Daoy (cell line): ENCODE results near the gene CRIP2. TPM values are rescaled to one million over a fixed set of nuclear protein-coding genes. Genes with fewer than 3 reads are reported as not detected.

ENCODE experiments used
- DNase-seq: peaks from one replicate; pipeline ENCODE4 v3.0.0-alpha.2; 2015; ENCODE audit warnings: low read depth
- total RNA-seq: library from RNA; depleted of rRNA; stranded (reverse); fragments of >200 nt; shearing (Covaris generic); gene quantifications from 2 replicates; pipeline ENCODE4 v1.2.3, GENCODE V29; 2014

CRIP2 gene
- total RNA-seq, 1 experiment from 2014 or later, result 94.1 TPM

DNA sequence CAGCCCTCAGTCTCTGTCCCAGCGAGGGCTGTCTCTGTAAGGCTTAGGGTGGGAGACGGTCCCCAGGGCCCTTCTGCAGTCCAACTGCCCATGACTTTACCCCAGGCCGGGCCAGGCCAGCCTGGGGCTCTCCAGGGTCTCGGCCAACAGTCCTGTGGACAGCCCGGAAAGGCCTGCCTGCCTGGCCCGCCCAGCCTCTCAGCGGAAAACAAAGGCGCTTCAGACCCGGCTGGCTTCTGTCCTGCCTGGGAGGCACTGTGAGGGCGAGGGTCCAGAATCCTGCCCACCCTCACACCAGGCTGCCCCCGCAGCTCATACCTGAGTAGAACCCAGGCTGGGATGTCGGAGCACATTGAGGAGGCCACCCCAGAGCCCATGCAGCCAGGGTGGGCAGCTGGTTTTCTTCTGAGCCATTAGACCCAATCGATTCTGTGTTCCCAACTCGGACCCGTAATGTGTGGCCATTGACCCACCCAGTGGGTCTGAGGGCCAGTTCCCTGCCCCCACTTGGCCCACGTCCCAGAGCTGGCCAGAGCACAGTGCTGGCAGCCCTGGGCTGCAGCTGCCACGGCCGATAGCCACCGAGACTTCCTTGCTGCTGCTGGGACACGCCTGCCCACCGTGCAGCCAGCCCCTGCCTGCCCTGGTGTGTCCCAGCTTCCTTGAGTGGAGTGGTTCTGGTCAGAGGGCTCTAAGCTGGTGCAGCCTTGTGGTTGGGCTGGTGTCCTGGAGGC is 1.6 kb downstream of the CRIP2 start:
- DNase-seq, result no peak

DNA sequence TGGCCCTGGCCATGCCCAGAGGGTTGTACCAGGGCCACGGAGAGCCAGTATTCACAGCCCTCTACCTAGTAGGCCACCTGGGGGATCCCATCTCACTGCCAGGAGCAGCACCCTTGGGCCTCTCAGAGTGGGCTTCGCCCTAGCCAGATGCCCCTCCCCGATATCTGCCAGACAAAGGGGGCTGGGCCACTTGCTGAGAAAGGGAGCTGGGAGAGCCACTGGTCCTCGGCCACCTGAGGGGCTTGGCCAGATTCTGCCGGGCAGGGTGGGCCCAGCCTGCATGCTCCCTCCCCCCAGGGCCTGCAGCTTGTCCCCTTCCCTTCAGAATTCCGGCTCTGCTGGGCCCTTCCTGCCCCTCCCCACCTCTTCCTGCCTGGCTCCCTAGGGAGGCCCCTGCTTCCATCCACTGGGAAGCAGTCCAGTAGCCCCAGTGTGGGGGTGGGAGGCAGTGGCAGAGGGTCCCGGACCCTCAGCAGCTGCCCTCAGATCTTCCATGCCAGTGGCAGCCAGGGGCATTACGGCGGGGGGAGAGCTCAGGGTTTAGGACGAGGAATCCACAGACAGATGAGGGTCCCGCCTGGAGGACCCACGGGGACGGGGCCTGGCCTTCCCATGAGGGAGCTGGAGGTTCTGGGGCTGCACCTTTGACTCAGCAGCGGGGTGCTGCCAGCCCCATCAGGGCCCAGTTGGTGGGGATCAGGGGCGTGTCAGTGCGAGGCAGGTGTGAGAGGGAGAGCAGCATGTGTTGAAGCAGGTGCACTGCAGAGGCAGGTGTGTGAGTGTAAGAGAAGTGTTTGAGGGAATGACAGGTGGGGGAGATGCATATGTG is 2.4 kb downstream of the CRIP2 start:
- no peak for DNase-seq

GRCh38 chr14:105477660-105478397 is 3.2 kb downstream of the CRIP2 start:
- DNase-seq, result no peak

GRCh38 chr14:105478398-105479251 is 4.0 kb downstream of the CRIP2 start:
- no peak for DNase-seq

- no peak for DNase-seq
Observed at GRCh38 chr14:105479431-105480158, 5.0 kb downstream of the CRIP2 start.

GRCh38 chr14:105480199-105480746 is 5.7 kb downstream of the CRIP2 start:
- DNase-seq, result no peak

- DNase-seq, result peak; percentile 93
Observed at GRCh38 chr14:105480807-105481801, 6.5 kb downstream of the CRIP2 start.

DNA sequence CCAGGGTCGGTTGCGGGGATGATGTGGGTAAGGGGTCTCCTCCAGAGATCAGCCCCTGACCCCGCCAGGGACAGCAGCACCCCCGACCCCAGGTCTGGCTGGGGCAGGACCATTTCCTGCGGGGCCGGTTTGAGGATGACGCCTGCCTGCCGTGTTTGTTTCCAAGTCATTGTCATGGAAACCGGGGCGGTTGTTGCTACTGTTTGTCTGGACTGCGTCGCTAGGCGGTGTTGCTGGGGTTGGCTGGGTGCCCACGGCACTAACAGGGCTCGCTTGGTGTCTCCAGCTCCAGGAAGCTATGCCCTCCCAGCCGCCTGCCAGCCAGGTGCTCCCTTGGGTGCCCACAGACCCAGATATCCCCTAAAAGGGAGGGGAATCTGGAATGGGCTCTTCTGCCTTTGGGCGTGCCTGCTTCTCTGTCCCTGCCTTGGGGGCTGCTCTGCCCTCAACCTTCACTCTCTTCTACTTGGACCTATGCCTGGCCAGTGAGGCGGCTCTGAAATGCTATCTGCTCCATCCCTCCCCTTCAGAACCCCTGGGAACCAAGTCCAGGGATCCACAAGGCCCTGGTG is 7.4 kb downstream of the CRIP2 start:
- peak; percentile 99 for DNase-seq

GRCh38 chr14:105482486-105483110 is 8.0 kb downstream of the CRIP2 start:
- DNase-seq, result no peak

DNA sequence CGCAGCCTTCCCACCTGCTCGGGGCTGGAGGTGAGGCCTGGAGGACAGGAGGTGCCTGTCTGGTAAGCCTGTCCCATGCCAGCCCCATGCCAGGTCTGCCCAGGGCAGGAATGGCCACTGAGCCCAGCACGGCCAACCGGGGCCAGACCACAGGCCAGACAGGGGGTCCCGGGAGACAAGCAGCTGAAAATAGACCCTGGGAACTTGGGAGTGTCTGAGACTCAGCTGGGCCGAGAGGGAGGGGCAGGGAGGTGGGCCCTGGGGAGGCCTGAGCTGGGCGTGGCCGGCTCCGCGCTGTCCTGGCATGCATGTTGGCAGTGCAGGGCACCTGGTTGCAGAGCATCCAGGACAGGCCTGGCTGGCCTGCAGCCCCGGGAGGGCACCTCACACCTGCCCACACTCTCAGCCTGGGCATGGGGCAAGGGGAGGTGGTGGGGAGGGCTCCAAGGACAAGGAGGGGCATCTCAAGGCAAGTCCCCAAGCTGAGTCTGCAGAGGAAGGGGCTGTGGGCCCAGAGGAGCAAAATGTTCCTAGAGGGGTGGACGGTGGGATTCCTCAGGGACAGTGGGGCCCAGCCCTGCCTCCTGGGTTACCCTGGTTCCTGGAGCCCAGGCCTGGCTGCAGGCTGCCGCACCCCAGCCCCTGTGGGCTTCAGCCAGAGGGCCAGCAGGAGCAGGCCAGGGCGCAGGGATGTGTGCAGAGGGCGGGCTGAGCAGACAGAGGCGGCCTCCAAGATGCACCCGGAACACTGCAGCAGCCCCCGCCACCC is 8.9 kb downstream of the CRIP2 start:
- no peak for DNase-seq

- no peak for DNase-seq
Observed at GRCh38 chr14:105484069-105484996, 9.7 kb downstream of the CRIP2 start.

DNA sequence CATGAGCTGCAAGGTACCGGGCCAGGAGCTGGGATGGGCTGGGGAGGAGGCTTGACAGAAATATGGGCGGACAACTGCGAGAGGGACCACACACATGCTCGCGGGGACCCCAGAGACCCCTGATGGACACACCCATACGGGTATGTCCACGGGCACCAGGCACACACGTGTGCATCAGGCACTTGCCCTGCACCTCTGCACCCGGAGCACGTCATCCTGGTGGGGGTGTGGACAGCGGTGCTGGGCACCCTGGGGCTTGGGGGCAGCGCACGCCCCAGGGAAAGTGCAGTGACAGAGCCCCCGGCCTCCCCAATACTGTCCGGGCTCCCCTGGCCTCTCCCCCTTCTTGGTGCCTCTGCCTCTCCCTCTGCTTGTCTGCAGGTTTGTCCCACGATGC is 10.4 kb downstream of the CRIP2 start:
- no peak for DNase-seq

GRCh38 chr14:105485739-105486162 is 11.1 kb downstream of the CRIP2 start:
- DNase-seq, result peak; percentile 80

DNA sequence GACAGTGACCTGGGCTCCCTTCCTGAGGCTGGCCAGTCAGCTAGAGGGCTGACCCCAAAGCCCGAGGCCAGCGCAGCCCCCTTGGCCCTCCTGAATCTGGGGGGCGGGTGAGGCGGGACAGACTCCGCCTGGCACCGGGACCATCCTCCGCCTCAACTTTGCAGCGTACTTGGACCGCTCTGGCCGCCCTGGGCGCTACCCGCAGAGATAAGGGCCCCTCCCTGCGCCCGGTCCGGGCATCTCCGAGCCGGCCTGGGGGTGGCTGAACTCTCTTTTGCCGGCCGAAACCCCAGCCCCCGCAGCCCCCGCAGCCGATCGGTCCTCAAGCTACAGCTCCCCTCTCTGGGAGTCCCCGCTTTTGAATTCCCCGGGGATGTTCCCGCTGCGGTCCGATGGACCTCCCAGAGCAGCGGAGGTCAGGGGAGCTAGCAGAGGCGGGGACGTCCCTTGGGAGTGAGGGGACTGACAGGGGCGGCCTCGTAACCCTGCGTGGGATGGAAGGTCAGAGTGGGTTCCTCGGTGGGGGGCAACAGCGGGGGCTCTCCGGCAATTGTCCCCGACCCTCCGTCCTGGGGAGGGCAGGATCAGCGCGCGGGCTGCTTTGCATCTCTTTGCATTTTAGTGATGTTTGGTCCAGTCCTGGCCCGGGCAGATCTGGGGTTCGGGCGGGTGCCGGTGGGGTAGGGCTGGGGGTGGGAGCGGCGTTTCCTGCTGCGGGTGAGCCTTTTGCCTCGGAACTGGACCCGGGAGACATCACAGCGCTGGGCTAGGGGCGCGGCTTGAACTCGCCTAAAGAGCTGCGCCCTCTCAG is 11.7 kb downstream of the CRIP2 start, which contains the start of gene CRIP1:
TSS of gene CRIP1 (plus strand) at position 724 of the 811 bp plus-strand sequence. CDS start 374 bp downstream, outside the sequence.
- DNase-seq, result no peak

DNA sequence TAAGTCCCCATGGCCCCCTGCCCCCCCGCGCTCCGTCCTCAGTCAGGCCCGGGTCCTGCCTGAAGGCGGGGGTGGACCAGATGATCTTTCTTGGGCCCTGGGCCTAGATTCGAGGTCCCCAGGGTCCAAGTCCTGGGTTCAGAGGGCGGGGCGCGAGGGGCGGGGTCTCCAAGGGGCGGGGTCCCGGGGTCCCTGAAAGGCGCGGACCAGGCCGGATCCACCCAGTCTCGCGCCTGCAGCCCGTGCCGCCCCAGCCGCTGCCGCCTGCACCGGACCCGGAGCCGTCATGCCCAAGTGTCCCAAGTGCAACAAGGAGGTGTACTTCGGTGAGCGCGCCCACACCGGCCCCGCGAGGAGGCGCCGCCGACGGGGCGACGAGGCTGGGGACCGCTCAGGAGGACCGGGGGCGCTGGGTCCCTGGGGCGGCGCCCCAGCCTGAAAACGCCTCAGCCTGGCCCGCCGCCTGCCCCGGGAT is 12.4 kb downstream of the CRIP2 start:
- DNase-seq, result peak; percentile 49
